Measurements from ENCODE around the gene DTNBP1.

DTNBP1 gene

DNA sequence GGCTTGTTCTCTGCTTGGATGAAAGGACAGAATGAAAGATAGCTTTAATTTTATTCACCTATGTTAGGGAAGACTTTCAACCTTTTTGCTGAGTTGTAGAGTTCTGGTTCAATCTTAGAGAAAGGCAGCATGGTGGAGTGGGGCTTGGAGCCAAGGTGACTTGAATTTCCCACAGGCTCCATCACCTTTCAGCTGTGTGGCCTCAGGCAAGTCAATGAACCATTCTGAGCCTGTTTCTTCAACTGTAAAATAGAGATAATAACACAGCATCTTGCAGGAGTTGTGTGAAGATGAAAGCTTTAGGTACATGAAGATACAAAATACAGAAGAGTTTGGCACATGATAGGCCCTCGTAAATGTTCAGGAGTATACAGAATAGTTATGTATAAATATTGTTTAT, 19.1 kb upstream of the DTNBP1 start:
- ChIA-PET CTCF (interaction anchor here (1.5 kb wide), 1 partner anchor 10 kb away, joined by 5 read pairs; no protein-coding TSS in a partner anchor), POLR2A (ENCODE audit: low non-redundant PET) (no interaction called here)
- no peak overlapping the region for H3K27ac ChIP-seq
- TF ChIP-seq, protein P1, sequence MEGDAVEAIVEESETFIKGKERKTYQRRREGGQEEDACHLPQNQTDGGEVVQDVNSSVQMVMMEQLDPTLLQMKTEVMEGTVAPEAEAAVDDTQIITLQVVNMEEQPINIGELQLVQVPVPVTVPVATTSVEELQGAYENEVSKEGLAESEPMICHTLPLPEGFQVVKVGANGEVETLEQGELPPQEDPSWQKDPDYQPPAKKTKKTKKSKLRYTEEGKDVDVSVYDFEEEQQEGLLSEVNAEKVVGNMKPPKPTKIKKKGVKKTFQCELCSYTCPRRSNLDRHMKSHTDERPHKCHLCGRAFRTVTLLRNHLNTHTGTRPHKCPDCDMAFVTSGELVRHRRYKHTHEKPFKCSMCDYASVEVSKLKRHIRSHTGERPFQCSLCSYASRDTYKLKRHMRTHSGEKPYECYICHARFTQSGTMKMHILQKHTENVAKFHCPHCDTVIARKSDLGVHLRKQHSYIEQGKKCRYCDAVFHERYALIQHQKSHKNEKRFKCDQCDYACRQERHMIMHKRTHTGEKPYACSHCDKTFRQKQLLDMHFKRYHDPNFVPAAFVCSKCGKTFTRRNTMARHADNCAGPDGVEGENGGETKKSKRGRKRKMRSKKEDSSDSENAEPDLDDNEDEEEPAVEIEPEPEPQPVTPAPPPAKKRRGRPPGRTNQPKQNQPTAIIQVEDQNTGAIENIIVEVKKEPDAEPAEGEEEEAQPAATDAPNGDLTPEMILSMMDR (conservative IDR thresholded peaks at IDR 0.05; ENCODE audit: low read depth), result no peak
- no peak for DNase-seq (ENCODE audit: low spot score)

DNA sequence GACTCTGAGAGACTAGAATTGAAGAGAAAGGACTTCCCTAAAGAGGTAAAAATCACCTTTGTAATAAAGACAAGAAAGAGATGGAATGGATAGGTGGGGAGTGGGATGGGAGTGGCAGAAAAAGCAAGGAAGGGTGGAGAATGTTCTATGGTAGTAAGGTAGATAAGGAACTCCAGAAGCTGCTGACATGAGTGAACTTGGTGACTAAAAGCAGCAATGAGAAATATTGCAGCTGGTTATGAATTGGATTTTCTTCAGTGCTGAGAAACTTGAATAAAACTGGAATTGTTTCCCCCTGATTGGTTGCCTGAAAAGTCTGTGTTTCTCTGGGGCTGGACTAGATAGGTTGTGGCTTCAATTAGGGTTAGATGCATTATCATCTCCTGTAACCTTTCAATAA, 15.7 kb upstream of the DTNBP1 start:
- DNase-seq (ENCODE audit: low spot score), result no peak
- ChIA-PET POLR2A (ENCODE audit: low non-redundant PET) (no interaction called here), CTCF (no interaction called here)
- H3K27ac ChIP-seq, result no peak overlapping the region
- TF ChIP-seq, protein P1 (conservative IDR thresholded peaks at IDR 0.05; ENCODE audit: low read depth), result no peak

DNA sequence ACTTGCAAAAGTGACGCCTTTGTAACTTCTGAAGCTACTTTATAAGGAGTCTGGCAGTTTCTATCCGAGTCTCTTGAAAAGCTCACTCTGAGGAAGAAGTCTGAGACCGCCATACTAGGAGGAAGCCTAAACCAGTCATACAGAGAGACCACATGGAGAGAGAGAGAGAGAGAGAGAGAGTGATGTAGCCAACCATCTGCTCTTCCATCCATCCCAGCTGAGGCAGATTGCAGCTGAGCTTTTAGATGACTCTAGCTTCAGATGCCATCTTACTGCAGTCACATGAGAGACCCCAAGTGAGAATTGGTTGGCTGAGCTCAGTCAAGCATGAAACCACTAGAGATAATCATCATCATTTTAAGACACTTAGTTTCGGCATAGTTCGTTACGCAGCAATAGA, 15.0 kb upstream of the DTNBP1 start:
- no peak for DNase-seq (ENCODE audit: low spot score)
- ChIA-PET POLR2A (ENCODE audit: low non-redundant PET) (no interaction called here), CTCF (no interaction called here)
- TF ChIP-seq, protein P1 (conservative IDR thresholded peaks at IDR 0.05; ENCODE audit: low read depth), result no peak
- no peak overlapping the region for H3K27ac ChIP-seq

DNA sequence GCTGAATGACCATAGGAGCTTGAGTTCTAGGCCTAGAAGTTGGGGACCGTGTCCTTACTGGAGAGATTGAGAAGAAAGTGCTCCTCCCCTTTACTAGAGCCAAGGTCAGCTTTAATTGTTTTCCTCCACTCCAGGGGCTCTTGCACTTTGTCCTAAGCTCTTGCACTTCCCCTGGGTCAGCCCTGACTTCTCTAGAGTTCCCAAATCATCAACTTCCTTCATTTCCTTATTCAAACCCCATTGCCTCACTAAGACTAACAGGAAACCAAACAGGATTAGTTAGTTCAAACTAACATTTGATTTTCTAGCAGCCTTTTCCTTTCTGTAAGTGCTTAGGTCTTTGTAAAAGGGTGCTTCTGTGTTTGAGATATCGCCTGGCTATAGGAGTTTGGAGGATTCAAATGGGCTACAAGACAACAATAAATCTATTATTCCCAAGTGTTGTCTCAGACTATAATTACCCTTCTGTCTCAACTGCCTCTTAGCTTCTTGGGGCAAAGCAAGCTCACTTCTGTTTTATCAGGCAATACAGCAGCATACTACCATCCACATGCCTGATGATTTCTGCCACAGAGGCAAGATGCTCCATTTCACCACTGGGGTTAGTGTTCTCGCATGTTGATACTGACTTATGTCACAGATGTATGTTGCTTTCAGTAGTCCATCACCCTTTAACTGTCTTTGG, 12.8 kb upstream of the DTNBP1 start:
- ChIA-PET POLR2A (ENCODE audit: low non-redundant PET) (no interaction called here), CTCF (no interaction called here)
- DNase-seq (ENCODE audit: low spot score), result no peak
- no peak overlapping the region for H3K27ac ChIP-seq
- TF ChIP-seq, protein P1 (conservative IDR thresholded peaks at IDR 0.05; ENCODE audit: low read depth), result no peak

DNA sequence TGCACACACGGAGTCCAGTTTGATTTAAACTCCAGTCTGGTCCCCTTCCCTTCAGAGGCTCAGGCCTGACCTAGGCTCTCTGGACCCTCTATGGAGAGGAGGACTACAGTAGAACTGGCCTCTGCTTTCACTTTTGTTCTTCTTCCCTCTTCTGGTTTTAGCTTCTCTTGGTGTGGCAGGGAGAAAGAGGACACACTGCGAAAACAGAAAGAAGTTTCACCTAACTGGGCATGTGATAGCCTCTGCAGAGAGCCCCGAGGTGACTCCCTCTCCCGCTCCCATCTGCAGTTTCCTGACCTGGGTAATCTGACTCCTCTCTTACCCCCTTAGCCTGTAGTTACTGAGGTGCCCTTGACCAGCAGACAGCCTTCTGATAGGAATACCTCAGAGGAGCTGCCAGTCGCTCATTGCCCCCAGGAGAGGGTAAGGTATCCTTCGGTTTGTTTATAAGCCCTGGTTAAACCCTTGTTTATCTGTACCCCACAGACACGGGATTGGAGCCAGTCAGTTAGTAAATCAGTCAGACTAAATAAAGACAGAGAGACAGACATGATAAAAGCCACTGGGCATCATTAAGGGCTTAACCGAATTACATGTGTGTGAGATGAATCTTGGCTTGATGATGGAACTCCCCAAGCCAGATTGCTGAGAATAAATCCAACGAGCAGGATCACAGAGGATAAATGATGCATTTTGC, 12.0 kb upstream of the DTNBP1 start:
- TF ChIP-seq, protein P1 (conservative IDR thresholded peaks at IDR 0.05; ENCODE audit: low read depth), result no peak
- CTCF ChIA-PET, result interaction anchor here (0.6 to 0.9 kb wide), 2 partner anchors 16 to 1057 kb away, joined by 3 to 4 read pairs; no protein-coding TSS in a partner anchor
- POLR2A ChIA-PET (ENCODE audit: low non-redundant PET), result no interaction called here
- H3K27ac ChIP-seq, result no peak overlapping the region
- no peak for DNase-seq (ENCODE audit: low spot score)

DNA sequence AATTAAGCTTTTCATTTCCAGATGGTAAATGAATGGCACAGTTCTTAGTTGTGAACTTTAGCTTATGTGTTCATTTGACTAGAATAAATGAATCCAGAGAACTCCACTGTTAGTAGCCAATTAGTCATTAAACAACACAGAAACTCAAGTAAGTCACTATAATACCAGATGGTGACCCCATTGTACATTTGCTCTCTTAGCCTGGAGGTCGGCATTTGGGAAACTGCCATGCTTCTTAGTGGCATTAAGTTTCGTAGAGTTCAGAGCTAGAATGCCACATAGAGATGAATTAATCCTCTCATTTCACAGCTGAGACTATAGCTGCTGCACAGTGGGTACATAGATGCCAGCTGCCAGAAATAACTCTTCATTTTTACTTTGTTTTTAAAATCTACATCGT, 10.8 kb upstream of the DTNBP1 start:
- ChIA-PET POLR2A (ENCODE audit: low non-redundant PET) (no interaction called here), CTCF (interaction anchor here (0.6 kb wide), 1 partner anchor 21 kb away, joined by 6 read pairs; no protein-coding TSS in a partner anchor)
- DNase-seq (ENCODE audit: low spot score), result no peak
- H3K27ac ChIP-seq, result no peak overlapping the region
- TF ChIP-seq, protein P1 (conservative IDR thresholded peaks at IDR 0.05; ENCODE audit: low read depth), result no peak

Data from RWPE1 (cell line).